ENCODE measurements around the gene ZMAT1.

DNA sequence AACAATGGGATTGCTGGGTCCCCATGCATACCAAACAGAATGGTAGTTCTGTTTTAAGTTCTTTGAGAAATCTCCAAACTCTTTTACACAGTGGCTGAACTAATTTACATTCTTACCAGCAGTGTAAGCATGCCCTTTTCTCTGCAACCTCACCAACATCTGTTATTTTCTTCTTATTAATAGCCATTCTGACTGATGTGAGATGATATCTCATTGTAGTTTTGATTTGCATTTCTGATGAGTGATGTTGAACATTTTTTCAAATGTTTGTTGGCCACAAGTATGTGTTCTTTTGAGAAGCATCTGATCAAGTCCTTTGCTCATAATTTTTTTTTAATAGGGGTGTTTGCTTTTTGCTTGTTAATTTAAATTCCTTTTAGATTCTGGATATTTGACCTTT is 41.2 kb upstream of the ZMAT1 start:
- no peak for TF ChIP-seq PRDM1 (tag by site-specific recombination; IDR thresholded peaks at IDR 0.05)
- TF ChIP-seq ZNF571 (tag by site-specific recombination; IDR thresholded peaks at IDR 0.05) = no peak
- TF ChIP-seq, protein P1, sequence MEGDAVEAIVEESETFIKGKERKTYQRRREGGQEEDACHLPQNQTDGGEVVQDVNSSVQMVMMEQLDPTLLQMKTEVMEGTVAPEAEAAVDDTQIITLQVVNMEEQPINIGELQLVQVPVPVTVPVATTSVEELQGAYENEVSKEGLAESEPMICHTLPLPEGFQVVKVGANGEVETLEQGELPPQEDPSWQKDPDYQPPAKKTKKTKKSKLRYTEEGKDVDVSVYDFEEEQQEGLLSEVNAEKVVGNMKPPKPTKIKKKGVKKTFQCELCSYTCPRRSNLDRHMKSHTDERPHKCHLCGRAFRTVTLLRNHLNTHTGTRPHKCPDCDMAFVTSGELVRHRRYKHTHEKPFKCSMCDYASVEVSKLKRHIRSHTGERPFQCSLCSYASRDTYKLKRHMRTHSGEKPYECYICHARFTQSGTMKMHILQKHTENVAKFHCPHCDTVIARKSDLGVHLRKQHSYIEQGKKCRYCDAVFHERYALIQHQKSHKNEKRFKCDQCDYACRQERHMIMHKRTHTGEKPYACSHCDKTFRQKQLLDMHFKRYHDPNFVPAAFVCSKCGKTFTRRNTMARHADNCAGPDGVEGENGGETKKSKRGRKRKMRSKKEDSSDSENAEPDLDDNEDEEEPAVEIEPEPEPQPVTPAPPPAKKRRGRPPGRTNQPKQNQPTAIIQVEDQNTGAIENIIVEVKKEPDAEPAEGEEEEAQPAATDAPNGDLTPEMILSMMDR (tag by site-specific recombination; IDR thresholded peaks at IDR 0.05) = no peak
- no peak for TF ChIP-seq ZNF530 (tag by site-specific recombination; IDR thresholded peaks at IDR 0.05; ENCODE audit: low read depth)
- TF ChIP-seq ZNF274 (IDR thresholded peaks at IDR 0.05; ENCODE audit: low read length) = no peak
- TF ChIP-seq ZNF274 (tag by site-specific recombination; IDR thresholded peaks at IDR 0.05; ENCODE audit: borderline replicate concordance) = no peak
- TF ChIP-seq ZNF121 (tag by site-specific recombination; IDR thresholded peaks at IDR 0.05) = no peak

Measured in HEK293 (cell line).